HAP-1 (cell line): ENCODE measurements around the gene TBP.

Source experiments
- DNase-seq, 2 experiments: peaks; one replicate each; pipeline ENCODE4 v3.0.0-alpha.2; 2016 to 2020; ENCODE audit warnings: low spot score in 2 of 2
- H3K27me3 ChIP-seq: fragments of 250-450 bp; sonication (Bioruptor Pico); 2 replicates; pipeline ENCODE4 v1.5.1; 2020; ENCODE audit warnings: low read depth, mild to moderate bottlenecking, moderate library complexity
- H3K36me3 ChIP-seq: fragments of 250-450 bp; sonication (Bioruptor Pico); replicated peaks from 2 replicates; pipeline ENCODE4 v1.5.1; 2020; ENCODE audit warnings: mild to moderate bottlenecking
- H3K4me1 ChIP-seq: fragments of 250-450 bp; sonication (Bioruptor Pico); 2 replicates; pipeline ENCODE4 v1.5.1; 2020; ENCODE audit warnings: mild to moderate bottlenecking
- H3K4me3 ChIP-seq: fragments of 250-450 bp; sonication (Bioruptor Pico); 2 replicates; pipeline ENCODE4 v1.5.1; 2020; ENCODE audit warnings: mild to moderate bottlenecking, moderate library complexity
- H3K9me3 ChIP-seq: fragments of 250-450 bp; sonication (Bioruptor Pico); 2 replicates; pipeline ENCODE4 v1.5.1; 2020; ENCODE audit warnings: mild to moderate bottlenecking, moderate library complexity
- in situ Hi-C: fragments of 300-500 bp; cut with MboI; formaldehyde crosslinking; loops from 3 replicates; pipeline ENCODE4 v1.14.3; 2020; ENCODE audit warnings: low sequenced_read_pairs, inconsistent platforms, mixed read lengths

TBP gene

DNA sequence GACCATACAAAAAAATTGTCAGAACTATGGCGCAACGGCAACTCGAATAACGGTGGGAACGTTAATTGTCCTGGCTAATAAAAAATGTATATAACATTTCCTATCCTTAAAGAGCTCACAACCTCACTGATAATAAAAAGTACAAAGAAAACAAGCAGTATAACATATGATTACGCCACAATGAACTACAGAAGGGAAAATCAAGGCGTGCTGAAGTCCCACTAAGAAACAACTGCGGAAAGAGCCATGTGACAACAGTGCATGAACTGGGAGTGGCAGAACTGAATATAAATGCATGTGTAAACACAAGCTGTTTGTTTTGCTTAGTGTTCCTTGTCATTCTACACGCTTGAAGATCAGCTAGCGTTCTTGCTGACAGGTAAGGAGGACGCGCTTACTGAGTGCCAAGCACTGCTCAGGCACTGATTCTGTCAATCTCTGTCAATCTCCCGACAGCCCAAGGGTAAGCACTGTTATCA is 596 bp upstream of the TBP start:
- peaks cover 15% of the 10 kb centered on the region for H3K4me1 ChIP-seq
- in situ Hi-C loops = no loop called here
- H3K27me3 ChIP-seq = no peaks in the 10 kb centered on the region
- no peaks in the 10 kb centered on the region for H3K9me3 ChIP-seq
- DNase-seq = no peak
- peaks cover 29% of the 10 kb centered on the region for H3K36me3 ChIP-seq
- peak overlapping the region; percentile 89 for H3K4me3 ChIP-seq

DNA sequence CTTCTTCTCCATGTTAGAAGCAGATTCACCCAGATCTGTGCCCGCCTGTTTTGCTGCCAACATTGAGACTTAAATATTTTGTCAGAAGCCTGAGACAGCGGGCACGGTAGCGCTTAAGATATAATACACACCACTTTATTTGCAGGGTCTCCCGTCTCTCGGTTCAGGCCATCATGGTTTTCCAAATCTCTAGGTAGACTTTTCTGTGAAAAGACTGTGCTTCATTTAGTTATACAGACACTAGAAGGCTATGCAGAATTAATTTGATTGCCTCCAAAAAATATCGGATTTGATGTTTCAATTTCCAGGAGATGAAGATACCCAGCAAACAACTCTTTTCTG is 598 bp downstream of the TBP start:
- H3K4me3 ChIP-seq = peak overlapping the region; percentile 89
- H3K36me3 ChIP-seq = peaks cover 22% of the 10 kb centered on the region
- H3K4me1 ChIP-seq = peaks cover 15% of the 10 kb centered on the region
- in situ Hi-C loops = no loop called here
- no peak for DNase-seq
- H3K27me3 ChIP-seq = no peaks in the 10 kb centered on the region
- H3K9me3 ChIP-seq = no peaks in the 10 kb centered on the region

DNA sequence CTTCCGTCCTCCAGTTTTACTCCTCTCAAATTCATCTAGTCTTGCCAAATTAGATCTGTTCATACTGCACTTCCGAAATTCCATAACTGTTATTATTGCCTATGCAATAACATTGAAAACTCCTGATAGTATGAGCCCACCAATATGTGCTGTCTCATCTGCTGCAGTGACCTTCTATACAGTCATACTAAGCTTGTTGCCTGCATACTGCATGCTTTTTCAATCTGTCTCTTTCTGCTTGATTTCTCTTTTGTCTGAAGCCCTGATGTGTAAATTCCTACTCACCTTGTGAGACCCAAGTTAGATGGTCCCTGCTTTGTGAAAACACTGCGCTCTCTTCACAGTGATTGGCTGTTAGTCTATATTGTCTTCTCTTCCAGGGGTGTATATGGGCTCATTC is 1.1 kb downstream of the TBP start:
- H3K36me3 ChIP-seq = peaks cover 17% of the 10 kb centered on the region
- peaks cover 15% of the 10 kb centered on the region for H3K4me1 ChIP-seq
- in situ Hi-C loops = no loop called here
- DNase-seq = no peak
- H3K4me3 ChIP-seq = peak overlapping the region; percentile 89
- no peaks in the 10 kb centered on the region for H3K9me3 ChIP-seq
- no peaks in the 10 kb centered on the region for H3K27me3 ChIP-seq

DNA sequence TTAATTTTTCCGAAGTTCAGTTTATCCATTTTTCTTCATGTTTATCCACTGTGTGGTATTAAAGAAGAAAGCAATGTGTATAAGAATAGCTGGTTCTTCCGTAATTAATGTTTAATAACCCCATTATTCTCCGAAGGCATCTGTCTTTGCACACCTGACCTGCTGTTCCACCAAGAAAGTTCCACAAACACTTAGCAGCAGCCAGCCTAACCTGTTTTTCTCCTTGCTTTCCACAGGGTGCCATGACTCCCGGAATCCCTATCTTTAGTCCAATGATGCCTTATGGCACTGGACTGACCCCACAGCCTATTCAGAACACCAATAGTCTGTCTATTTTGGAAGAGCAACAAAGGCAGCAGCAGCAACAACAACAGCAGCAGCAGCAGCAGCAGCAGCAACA is 7.4 kb downstream of the TBP start:
- Histone ChIP-seq H3K4me3 (no peak overlapping the region), H3K4me1 (peaks cover 11% of the 10 kb centered on the region), H3K9me3 (no peaks in the 10 kb centered on the region), H3K36me3 (peaks cover 34% of the 10 kb centered on the region), H3K27me3 (no peaks in the 10 kb centered on the region)
- in situ Hi-C loops = no loop called here
- no peak for DNase-seq

DNA sequence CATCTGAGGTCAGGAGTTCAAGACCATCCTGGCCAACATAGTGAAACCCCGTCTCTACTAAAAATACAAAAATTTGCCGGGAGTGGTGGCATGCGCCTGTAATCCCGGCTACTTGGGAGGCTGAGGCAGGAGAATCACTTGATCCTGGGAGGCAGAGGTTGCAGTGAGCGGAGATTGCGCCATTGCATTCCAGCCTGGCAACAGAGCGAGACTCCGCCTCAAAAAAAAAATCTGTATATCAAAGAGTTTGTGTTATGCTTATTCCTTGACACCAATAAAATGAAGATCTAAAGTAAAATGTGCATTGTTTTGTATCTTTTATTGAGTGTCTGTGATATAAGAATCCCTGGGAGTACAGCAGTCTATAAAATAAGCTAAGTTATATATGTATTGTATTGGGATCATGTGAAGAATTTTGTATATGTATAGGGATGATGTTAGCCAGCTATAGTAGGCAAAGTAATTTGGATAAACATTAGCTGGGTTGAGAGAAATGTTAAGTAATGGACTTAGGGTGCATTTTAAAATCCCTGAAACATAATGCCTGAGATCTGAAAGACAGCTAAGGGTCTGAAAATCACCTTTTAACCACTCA is 10.9 kb downstream of the TBP start:
- in situ Hi-C loops = no loop called here
- DNase-seq = peak; percentile 74 to 92
- H3K36me3 ChIP-seq = peaks cover 45% of the 10 kb centered on the region

DNA sequence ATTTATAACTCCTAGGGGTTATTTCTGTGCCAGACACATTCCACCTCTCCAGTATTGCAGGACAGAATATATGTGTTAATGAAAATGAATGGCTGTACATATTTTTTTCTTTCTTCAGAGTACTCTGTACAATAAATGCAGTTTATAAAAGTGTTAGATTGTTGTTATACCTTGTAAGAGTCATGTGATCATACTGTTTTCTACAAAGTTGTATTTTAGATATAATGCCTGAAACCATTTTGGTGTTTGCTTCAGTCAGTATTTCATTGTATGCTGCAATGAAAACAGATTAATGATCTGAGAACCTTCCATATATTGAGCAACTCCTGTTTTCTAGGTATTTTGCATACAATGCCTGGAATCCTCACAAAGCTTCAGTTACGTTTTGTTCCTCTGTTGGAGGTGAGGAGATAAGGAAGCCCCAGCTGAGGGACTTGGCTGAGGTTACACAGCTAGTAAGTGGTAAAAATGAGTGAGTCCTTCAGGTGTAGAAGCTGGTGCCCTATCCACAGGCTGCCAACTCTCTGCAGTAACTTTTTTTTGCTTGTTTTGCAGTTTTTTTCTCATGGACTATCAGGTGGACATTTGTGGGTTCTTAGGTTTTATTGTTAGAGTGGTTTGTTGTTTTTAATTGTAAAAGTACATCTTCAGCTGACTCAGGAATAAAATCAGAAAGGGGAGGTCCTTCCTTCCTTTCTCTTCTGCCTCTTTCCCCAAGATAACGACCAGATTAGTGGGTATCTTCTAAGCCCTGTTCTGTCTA is 18.7 kb downstream of the TBP start:
- H3K4me3 ChIP-seq = no peak overlapping the region
- H3K36me3 ChIP-seq = peaks cover 71% of the 10 kb centered on the region
- no peaks in the 10 kb centered on the region for H3K27me3 ChIP-seq
- in situ Hi-C loops = no loop called here
- DNase-seq = no peak
- H3K9me3 ChIP-seq = no peaks in the 10 kb centered on the region
- H3K4me1 ChIP-seq = no peaks in the 10 kb centered on the region

More for the DNA sequence above, 10.9 kb downstream of the TBP start:
- Histone ChIP-seq H3K27me3 (no peaks in the 10 kb centered on the region), H3K4me3 (no peak overlapping the region), H3K9me3 (no peaks in the 10 kb centered on the region), H3K4me1 (peaks cover 11% of the 10 kb centered on the region)

DNA sequence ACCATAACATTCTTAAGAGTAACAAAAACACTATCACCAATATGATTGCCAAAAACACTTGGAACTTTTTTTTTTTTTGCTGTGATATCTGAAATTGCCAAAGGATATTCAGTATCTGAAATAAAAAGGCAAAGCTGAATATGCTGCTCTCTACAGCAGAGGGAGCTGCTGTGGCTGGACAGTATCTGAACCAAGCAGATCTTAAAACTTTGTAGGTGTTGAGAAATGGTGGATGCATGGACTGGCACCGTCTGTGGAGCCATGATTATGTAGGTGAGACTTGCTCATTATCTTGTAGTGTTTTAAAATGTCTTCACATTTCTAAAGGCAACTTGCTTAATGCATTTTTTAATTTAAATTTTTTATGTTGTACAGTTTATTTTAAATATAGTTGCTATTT is 21.1 kb downstream of the TBP start:
- Histone ChIP-seq H3K9me3 (no peaks in the 10 kb centered on the region), H3K36me3 (peaks cover 74% of the 10 kb centered on the region), H3K4me3 (no peak overlapping the region), H3K4me1 (no peaks in the 10 kb centered on the region), H3K27me3 (no peaks in the 10 kb centered on the region)
- no peak for DNase-seq
- in situ Hi-C loops = no loop called here

DNA sequence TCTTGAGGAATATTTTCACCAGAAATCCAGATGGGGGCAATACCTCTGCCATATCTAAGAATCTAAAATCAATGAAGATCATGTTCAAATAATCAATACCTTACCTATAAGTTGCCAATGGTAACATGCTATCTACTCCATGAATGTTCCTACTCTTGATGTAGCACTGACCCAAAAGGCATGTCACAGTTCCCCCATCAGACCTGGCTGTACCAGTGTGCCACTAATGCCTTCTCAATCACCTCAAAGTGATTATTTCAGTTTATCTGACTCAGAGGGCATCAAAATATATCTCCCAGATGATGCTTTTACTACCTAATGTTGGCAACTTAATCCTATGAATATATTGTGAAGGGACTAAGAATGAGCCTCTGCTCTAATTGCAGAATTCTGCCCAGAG is 24.7 kb downstream of the TBP start:
- Histone ChIP-seq H3K27me3 (no peaks in the 10 kb centered on the region), H3K9me3 (no peaks in the 10 kb centered on the region), H3K4me1 (peaks cover 2% of the 10 kb centered on the region; the same call in 1 of the 2 replicates), H3K36me3 (peaks cover 71% of the 10 kb centered on the region), H3K4me3 (no peak overlapping the region)
- DNase-seq = no peak
- in situ Hi-C loops = no loop called here

DNA sequence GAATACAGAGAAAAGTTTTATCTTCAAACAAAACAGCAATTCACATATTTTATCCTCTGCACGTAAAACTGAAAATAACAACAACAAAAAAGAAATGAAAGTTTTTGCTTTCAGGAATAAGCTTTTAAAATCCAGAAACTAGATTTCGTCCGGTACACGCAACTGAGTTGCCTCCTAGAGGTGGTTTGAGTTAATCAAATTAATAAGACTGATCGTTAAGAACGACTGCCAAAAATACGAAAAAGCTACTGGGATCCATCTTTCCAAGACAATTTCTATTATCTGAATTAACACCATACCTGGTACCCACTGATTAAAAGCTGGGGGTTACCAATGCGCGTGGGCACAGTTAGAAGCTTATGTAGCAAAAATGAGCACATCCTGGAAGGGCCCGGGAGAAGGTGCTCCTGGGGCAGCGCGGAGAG is 29.6 kb downstream of the TBP start:
- Histone ChIP-seq H3K36me3 (peaks cover 44% of the 10 kb centered on the region), H3K27me3 (no peaks in the 10 kb centered on the region; the same call in 1 of the 2 replicates), H3K4me3 (peak overlapping the region; percentile 84), H3K4me1 (peaks cover 6% of the 10 kb centered on the region; the same call in 1 of the 2 replicates), H3K9me3 (no peaks in the 10 kb centered on the region)
- in situ Hi-C loops = no loop called here
- peak in 1 of 2 experiments; percentile 5 for DNase-seq

DNA sequence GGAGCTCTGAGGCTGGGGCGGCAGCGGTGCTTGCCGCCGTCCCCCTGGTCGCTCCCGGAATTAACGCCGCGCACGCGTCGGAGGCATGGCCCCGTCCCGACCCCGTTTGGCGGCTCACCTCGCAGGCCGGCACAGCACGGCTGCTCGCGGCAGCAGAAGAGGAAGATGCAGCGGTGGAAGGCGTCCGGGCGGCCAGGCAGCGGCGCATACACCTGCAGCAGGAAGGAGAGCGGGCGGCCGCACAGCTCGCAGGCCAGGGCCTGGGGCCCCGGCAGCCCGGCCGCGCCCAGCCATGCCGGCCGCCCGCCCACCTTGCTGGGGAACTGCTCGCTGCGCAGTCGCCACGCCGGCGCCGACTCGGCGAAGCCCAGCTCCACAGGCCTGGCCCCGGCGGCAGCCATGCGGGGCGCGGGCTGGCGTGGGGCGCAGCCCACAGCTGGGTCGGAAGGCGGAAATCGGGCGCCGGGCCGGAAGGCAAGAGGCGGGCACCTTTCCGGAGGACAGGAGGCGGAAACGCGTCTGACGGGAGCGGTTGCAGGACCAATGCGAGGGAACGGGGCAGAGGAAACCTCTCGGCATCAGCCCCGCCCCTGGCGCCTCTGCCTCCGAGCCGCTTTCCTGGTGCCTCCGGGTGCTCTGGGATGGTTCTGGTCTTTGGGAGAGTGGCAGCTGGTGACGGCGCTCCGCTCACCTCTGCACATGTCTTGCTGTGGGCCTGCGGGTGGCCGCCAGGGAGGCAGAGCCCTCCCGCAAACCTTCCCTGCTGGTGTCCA is 30.2 kb downstream of the TBP start, which contains the start of gene PDCD2:
PDCD2 (minus strand) TSS at position 457 of the 773 bp plus-strand sequence; CDS start at position 401, 56 bp downstream.
- DNase-seq = peak; percentile 92 to 94
- Histone ChIP-seq H3K27me3 (no peaks in the 10 kb centered on the region; the same call in 1 of the 2 replicates), H3K4me1 (peaks cover 6% of the 10 kb centered on the region; the same call in 1 of the 2 replicates), H3K36me3 (peaks cover 38% of the 10 kb centered on the region), H3K4me3 (peak within 1 kb of the TSS; percentile 84), H3K9me3 (no peaks in the 10 kb centered on the region)
- in situ Hi-C loops = no loop called here

DNA sequence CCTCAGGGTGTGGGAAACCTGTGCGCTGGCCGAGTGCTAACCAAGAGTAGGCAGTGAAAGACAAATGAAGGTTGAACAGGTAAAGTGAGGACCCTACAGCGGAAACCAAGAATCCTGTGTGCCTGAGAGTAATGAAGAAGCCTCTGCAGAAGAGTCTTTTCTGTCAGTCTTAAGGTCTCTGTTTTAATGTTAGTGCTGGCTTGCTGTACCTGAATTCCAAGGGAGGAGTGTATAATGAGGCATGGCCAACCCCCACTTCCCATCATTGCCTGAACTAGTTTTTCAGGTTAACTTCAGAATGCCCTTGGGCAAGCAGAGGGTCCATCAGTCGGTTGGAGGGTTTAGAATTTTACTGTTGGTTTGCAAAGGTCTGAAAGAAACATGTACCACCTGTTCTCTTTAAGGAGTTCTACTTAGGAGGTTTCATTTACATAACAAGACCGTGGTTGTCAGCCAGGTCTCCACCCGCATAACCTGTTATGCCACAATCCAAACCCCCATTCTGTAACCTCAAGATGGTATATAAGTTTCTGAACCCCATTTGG is 30.9 kb downstream of the TBP start:
- no peaks in the 10 kb centered on the region for H3K9me3 ChIP-seq
- H3K4me3 ChIP-seq = peak overlapping the region; percentile 84
- H3K4me1 ChIP-seq = peaks cover 6% of the 10 kb centered on the region; the same call in 1 of the 2 replicates
- peak in 1 of 2 experiments; percentile 13 for DNase-seq
- in situ Hi-C loops = no loop called here
- no peaks in the 10 kb centered on the region; the same call in 1 of the 2 replicates for H3K27me3 ChIP-seq
- H3K36me3 ChIP-seq = peaks cover 35% of the 10 kb centered on the region

DNA sequence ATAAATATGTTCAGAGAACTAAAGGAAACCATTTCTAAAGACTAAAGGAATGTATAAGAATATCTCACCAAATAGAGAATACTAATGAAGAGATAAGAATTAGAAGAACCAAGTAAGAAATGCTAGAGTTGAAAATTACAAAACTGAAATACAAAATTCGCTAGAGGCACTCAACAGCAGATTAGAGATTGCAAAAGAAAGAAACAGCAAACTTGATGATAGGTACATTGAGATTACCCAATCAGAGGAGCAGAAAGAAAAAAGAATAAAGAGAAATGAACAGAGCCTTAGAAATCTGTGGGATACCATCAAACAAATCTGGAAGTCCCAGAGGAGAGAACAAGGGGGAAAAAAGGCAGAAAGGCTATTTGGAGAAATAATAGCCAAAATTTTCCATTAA is 36.6 kb downstream of the TBP start:
- no peaks in the 10 kb centered on the region for H3K4me1 ChIP-seq
- DNase-seq = no peak
- in situ Hi-C loops = no loop called here
- H3K9me3 ChIP-seq = no peaks in the 10 kb centered on the region
- H3K4me3 ChIP-seq = no peak overlapping the region
- H3K27me3 ChIP-seq = no peaks in the 10 kb centered on the region; the same call in 1 of the 2 replicates
- H3K36me3 ChIP-seq = no peaks in the 10 kb centered on the region

DNA sequence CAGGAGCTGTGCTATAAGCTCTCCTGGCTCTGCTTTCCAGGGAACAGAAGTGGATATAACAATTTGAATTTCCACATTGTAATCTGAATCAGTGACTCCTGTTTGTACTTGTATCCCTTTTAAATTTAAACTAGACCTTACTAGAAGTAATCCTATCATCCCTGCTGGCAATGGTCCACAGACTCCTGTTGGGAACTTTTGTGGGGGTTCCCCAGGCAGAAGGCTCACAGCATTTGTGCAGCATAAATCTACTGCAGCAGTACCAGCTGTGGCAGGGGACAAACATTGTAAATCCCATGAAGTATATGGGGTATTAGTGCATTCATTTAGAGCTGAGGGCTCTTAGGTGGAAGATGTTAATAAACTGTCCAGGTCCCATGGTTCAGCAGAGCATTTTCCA is 42.3 kb downstream of the TBP start:
- Histone ChIP-seq H3K36me3 (no peaks in the 10 kb centered on the region), H3K4me1 (no peaks in the 10 kb centered on the region), H3K4me3 (no peak overlapping the region), H3K9me3 (no peaks in the 10 kb centered on the region), H3K27me3 (no peaks in the 10 kb centered on the region)
- in situ Hi-C loops = no loop called here
- DNase-seq = no peak
